Measurements from ENCODE around the gene GALC.

DNA sequence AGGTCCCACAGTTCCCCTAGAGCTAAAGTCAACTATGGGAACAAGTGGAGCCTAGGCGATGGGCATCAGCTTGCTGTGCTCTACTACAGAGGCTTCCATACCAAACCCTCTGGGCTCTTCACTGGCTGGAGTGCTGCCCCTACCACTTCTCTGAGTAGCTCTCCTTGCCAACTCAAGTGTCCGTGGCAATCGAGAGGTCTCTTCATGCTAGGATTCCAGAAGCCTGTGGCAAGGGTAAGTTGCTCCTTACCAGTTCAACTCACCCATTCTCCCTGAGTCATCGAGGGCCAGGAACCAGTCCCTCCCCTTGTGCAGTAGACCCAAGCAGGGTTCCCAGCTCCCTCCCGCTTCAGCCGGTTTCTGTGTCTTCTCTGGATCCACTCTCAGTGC, 76.1 kb downstream of the GALC start:
- TF ChIP-seq, protein P1, sequence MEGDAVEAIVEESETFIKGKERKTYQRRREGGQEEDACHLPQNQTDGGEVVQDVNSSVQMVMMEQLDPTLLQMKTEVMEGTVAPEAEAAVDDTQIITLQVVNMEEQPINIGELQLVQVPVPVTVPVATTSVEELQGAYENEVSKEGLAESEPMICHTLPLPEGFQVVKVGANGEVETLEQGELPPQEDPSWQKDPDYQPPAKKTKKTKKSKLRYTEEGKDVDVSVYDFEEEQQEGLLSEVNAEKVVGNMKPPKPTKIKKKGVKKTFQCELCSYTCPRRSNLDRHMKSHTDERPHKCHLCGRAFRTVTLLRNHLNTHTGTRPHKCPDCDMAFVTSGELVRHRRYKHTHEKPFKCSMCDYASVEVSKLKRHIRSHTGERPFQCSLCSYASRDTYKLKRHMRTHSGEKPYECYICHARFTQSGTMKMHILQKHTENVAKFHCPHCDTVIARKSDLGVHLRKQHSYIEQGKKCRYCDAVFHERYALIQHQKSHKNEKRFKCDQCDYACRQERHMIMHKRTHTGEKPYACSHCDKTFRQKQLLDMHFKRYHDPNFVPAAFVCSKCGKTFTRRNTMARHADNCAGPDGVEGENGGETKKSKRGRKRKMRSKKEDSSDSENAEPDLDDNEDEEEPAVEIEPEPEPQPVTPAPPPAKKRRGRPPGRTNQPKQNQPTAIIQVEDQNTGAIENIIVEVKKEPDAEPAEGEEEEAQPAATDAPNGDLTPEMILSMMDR (IDR thresholded peaks at IDR 0.05), result no peak
- no peak for TF ChIP-seq POLR2A (IDR thresholded peaks at IDR 0.05)

All from heart left ventricle (tissue), 13 donors.